AG10803 (cell line): Measurements from ENCODE around the gene ACBD6.
A peak's percentile ranks its signal among the peaks of the same experiment; 100 is the strongest.

Experiments used
- DNase-seq: peaks from one replicate; pipeline ENCODE4 v3.0.0; 2010; ENCODE audit warnings: low read depth
- H3K4me3 ChIP-seq: 2 replicates; pipeline ENCODE4 v1.5.1; 2011; ENCODE audit warnings: mild to moderate bottlenecking, low read length, control low read depth
- CTCF ChIP-seq: conservative IDR thresholded peaks from 2 replicates; pipeline ENCODE4 v1.5.1; 2011; ENCODE audit warnings: mild to moderate bottlenecking, low read length, control low read depth, inconsistent platforms

Gene ACBD6

GRCh38 chr1:180524915-180525714, 22.7 kb upstream of the ACBD6 start:
- H3K4me3 ChIP-seq, result no peak overlapping the region
- no peak for TF ChIP-seq CTCF

GRCh38 chr1:180524160-180524914, 22.0 kb upstream of the ACBD6 start:
- DNase-seq, result no peak
- no peak for TF ChIP-seq CTCF
- no peak overlapping the region for H3K4me3 ChIP-seq

More at GRCh38 chr1:180524915-180525714, 22.7 kb upstream of the ACBD6 start:
- DNase-seq, result no peak

DNA sequence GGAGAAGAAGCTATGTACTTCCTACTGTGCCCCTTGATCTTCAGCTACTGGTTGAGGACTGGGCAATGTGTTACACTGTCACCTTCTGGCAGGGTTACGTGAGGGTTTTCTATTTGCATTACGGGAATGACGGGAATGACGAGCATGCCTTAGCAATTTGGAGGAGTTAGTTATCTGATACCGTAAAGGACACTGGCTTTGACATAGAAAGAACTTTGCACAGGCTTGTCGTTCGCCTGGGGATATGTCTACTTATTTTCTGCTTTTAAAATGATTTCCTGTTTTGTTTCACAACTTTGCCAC, 19.8 kb upstream of the ACBD6 start:
- no peak overlapping the region for H3K4me3 ChIP-seq
- no peak for DNase-seq
- TF ChIP-seq CTCF, result no peak

DNA sequence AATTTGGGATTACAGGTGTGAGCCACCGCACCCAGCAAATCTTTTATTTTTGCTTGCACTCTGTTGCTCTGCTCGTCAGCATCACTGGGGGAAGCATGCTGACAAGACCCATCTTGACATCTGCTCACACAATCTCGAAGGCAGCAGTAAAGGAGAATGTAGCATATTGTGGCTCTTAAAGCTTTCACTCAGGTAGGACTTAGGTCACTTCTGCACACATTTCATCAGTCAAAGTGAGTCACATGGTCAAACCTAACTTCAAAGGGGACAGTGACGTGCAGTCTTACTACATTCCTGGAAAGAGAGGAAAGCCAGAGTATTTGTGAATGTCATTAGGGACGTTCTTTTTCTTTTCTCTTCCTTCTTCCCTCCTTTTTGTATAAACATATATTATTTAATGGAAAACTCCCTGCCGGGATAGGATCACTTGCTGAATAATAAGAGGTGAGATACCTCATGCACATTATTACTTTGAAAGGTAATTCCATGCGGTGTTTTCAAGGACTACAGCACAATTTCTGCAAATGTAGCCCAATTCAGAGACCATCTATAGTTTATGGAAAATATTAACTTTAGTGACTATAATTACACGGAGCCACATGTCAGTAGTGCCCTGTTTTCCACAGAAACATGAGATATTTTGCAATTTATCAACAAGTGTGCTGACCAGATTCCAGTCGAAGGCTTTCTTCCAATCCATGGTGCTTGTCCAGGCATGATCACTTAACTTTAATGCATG, 19.3 kb upstream of the ACBD6 start:
- TF ChIP-seq CTCF, result no peak
- DNase-seq, result peak; percentile 33

DNA sequence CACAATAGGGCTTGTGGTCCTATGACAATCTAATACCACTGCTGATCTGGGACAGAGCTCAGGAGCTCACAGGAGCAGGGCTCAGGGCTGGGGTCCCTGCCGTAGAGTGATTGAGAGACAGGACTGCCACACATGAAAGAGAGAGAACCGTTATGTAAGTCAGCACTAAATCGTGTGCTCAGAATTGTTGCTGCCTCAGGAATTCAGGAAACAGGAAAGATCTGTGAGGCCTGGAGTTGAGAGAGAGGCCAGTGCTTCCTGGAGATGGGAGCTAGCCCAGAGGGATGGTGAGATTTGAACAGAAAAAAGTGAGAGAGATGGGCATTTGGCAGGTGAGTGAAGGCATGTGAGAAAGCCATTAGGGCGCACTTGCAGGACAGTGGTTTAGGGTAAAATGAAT, 17.5 kb upstream of the ACBD6 start:
- DNase-seq, result no peak
- no peak for TF ChIP-seq CTCF
- H3K4me3 ChIP-seq, result no peak overlapping the region

More for the DNA sequence above, 19.3 kb upstream of the ACBD6 start:
- H3K4me3 ChIP-seq, result no peak overlapping the region

GRCh38 chr1:180515857-180516388, 13.5 kb upstream of the ACBD6 start:
- DNase-seq, result peak; percentile 80
- H3K4me3 ChIP-seq, result no peak overlapping the region
- peak; percentile 86 for TF ChIP-seq CTCF
